ENCODE data around the gene SKIDA1.

The SKIDA1 gene

GRCh38 chr10:21499701-21500577 lies 25.5 kb downstream of the SKIDA1 start:
- peak; percentile 36 for DNase-seq

- DNase-seq: no peak
Measured at GRCh38 chr10:21498986-21499385, 26.5 kb downstream of the SKIDA1 start.

DNA sequence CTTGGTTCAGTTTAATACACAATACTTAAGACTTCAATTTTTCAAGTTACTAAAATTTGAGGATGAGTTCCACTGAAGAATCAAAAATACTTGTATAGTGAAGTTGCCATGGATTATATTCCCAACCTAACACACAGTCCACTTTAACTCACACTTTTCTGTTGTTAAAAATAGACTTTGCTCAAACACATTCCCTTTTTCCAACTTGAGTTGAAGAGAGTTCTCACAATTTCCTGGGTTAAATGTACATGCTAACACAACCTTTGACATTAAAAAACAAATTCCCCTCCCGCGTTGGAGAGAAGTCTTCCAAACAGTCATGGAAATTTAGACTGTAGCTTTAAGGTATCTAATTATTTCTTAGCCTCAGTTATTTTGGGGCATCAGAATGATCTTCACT lies 27.1 kb downstream of the SKIDA1 start:
- DNase-seq: no peak

DNA sequence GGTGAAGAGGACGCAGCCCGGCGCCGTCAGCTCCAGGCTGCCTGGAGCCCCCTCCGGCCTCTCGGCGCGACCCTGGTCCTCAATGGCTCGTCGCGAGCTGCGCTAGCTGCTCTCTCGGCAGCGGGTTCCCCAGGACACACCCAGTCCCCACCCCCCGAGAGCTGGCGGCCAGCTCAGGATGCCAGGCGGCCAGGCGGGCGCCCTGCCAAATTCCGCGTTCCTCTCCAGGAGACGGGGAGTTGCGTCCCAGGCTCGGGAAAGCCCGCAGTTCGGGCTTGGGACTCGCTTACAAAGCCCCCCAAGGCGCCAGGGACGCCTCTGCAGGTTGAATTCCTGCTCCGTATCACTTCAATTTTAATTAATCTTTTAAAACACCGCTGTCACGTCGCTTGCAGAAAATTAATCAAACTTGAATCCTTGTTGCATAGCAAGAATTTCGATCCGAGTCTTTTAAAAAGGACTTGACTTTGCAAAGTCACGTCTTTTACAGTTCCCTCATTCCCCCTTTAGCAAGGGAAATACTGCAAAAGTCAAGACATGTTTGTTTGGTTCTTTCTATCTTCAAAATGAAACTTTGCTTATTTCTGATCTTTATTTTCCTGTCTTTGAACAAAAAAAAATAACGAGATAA lies 28.2 kb downstream of the SKIDA1 start:
- DNase-seq: peak; percentile 89

DNA sequence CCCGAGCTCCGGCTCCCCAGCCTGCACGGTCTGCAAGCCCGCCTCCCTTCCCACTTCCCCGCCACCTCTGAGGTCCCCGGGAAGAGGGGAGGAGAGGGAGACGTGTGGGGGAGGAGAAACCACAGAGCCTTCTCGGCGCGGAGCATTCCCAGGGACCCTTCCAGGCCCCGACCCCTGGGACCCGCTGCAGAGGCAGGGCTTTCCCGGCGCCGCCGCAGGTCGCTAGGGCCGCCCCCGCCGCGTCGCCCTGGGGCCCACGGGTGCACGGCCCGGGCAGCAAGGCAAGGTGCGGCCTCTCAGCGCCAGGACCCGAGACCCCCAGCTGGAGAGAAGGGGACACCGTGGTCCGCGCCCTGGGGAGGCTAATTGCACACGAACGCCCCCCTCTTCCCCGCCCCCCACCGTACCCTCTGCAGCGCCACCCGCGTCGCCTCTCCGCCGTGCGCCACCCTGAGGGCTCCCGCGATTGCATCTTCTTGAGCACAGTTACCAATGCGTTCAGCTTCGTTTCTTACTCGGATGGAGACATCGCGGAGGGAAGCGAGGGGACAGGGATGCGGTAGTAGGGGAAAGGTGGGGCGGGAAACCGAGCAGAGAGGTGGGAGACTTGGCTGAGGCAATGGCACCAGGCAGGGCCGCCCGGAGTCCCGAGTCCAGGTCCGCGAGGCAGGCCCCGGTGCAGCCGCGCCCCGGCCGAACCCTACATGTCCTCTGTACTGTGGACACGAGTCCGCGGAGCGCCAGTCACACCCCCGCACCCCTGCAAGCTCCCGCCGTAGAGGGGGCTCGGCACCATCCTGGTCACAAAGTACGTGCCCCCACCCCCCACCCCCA lies 28.9 kb downstream of the SKIDA1 start:
- peak; percentile 78 for DNase-seq

- peak; percentile 91 for DNase-seq
Measured at GRCh38 chr10:21495752-21496342, 29.6 kb downstream of the SKIDA1 start.

DNA sequence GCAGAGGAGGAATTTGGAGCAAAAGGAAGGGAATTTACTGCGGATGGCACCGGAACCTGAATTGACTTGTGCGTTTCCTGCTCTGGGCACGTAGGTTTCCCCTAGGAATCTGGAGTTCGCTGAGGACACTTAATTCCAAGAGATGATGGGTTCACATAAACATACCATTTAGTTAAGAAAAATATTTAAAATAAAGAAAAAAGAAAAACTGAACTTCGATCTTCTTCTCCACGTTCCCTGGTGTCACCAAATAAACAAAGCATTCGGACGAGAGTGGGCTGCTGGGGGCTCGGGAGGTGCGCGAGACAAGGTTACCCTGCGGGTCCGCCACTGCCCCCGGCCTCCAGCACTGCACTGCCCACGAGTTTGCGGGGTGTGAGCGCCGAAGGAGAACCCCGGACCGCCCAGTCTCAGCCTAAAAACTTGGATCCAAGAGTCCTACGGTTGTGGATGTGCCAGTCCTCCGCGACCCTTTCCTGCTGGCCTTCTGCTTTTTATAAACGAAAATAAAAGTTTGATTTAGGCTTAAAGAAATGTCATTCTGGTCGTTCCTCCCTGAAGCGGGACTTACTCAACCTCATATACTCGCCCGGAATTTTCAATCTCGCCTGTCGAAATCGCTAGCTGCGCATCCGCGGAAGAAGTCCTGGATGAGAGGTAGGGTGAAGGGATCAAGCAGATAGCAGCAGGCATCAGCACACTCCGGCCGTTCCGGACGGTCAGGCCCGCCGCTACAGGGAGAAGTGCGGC lies 30.3 kb downstream of the SKIDA1 start:
- DNase-seq: no peak

DNA sequence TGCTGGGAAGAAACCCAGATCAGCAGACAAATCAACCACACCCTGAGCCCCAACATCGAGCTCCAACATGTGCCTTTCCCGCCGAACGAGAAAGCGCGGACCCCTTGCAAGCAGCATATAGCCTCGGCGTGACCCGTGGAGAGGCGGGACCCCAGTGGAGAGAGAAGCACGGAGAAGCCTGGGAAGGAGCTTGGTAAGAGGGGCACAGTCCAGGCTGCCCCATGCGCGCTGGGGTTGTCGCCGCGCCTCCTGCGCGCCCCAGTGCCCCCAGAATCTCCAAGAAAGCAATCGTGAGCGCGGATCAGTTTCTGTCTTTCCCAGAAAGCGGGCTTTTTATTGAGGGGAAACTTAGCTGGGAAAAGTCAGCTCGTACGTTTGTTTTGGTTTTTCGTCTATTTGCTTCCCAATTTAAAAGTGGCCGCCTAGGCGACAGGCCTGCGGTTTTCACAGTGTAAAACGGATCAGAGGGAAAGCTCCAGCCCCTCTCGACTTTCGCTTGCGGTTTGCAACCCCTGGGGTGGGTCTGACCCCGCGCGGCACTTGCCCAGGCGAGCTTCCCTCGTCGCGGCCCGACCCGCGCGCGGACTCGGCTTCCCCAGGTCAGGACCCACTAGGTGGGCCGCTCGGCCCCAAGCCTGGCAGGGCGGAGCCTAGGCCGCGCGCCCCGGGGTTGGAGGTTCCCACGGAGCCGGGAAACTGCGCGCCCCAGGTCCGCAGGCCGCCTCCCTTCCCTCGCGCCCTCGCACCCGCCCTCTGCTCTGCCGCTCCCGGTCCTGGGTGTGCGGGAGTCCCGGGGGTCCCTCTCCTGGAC lies 31.1 kb downstream of the SKIDA1 start:
- no peak for DNase-seq

DNA sequence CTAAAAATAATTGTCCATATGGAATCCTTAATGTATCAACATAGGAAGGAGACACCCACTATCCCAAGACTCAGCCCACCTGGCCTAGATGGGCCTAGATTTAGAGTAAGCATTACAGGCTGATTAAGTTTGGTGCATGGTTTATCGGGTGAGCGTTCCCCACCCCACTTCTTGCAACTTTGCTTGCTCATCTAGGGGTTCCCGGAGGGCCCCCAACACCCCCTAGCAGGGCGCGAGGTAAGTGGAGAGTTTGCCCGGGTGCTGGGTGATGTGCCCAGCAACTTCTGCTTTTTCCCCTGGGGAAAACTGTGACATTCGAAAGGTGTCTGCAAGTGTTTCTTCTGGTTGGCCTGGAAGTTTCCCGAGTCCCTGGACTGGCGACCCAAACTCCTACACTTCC lies 31.7 kb downstream of the SKIDA1 start:
- DNase-seq: no peak

DNA sequence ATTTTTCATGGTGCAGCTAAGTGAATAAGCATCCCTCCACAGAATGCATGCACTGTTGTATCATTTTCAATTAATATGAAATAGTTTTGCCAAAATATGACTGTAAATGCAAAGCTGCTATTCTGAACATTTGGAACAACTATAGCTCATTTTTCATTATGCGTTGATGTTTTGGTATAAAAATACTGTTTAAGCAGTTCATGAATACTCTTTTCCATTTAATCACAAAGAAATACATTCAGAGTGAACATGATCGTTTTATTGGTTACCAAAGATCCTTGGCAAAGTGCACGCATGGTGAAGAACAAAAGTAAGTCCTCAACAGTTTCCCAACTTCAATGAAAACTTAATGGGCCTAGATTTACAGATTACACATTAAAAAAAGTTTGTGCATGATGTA lies 33.1 kb downstream of the SKIDA1 start:
- DNase-seq: no peak

- no peak for DNase-seq
Measured at GRCh38 chr10:21490711-21491105, 34.8 kb downstream of the SKIDA1 start.

DNA sequence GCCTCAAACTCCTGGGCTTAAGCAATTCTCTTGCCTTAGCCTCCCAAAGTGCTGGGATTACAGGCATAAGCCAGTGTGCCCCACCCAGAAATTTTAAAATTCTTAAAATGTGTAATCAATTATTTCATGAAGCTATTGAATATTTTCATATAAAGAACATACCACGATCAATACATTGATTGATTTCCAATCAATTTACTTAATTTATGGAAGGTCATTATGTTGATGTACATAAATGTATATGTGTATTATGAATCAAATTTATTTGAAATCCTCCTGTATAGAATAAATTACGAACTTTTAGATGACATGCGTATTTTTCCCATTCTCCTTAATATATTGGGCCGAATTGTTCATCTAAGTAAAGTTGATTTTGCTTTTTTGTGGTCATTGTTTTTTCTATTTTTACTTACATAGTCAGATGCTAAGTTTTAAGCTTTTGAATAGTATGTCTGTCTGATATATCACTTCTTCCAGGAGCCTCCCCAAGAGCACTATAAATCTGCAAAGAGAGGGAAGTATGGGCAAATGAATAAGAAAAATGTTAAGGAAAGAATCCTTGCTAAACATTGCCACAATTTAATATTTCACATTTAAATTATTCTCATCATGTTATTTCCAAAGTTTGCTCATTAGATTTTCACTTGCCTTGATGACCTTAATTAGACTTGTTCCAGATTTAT lies 35.3 kb downstream of the SKIDA1 start:
- DNase-seq: no peak

DNA sequence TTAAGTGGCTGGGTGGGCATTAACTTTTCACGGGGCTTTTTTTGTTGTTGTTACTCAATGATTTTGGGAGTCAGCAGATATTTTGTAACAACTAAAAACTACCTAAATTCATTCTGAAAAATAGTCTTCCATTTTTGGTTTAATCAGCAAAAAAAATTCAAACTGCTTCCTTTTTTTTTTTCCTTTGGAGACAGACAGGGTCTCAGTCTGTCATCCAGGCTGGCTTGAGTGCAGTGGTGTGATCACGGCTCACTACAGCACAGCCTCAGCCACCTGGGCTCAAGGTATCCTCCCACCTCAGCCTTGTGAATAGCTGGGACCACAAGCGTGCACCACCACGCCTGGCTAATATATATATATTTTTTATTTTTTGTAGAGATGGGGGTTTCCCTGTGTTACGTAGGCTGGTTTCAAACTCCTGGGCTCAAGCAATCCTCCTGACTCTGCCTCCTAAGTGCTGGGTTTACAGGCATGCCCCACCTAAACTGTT lies 36.5 kb downstream of the SKIDA1 start:
- no peak for DNase-seq

GRCh38 chr10:21488246-21488956 lies 37.1 kb downstream of the SKIDA1 start:
- DNase-seq: no peak

DNA sequence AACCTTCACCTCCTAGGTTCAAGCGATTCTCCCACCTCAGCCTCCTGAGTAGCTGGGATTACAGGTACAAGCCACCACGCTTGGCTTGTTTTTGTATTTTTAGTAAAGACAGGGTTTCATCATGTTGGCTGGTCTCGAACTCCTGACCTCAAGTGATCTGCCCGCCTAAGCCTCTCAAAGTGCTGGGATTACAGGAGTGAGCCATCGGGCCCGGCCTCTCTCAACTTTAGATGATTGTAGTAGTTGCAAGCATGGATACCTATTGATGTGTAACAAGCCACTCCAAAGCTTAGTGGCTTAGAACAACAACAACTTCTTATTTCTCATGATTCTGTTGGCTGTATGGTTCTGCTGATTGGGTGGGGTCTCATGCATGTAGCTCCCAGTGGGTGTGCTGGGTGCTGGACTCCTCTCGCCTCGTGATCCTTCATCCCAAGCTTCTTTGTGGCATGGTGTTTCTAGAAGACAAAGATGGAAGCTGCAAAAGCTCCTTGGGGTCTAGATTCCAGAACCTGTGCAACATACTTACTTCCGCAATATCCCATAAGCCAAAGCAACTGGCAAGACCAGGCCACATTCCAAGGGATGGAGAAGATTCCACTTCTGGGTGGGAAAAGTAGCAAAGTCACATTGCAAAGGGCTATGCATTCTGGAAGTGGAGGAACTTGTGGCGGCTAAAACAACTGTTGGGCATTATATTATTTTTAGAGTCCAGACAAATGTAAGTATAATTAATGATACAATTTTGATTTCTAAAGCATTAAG lies 37.9 kb downstream of the SKIDA1 start:
- no peak for DNase-seq

GRCh38 chr10:21482821-21483220 lies 42.7 kb downstream of the SKIDA1 start:
- DNase-seq: no peak

DNA sequence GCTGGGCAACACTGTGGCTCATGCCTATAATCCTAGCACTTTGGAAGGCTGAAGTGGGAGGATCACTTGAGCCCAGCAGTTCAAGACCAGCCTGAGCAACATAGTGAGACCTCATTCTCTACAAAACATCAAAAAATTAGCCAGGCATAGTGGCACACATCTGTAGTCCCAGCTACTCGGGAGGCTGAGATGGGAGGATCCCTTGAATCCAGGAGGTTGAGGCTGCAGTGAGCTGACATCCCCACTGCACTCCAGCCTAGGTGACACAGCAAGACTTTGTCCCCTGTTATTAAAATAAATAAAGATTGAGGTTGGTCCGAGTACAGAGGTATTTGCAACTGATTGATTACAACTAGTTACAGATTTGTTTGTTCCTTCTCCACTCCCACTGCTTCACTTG lies 44.1 kb downstream of the SKIDA1 start:
- no peak for DNase-seq

- DNase-seq: no peak
Measured at GRCh38 chr10:21479570-21480315, 45.7 kb downstream of the SKIDA1 start.

DNA sequence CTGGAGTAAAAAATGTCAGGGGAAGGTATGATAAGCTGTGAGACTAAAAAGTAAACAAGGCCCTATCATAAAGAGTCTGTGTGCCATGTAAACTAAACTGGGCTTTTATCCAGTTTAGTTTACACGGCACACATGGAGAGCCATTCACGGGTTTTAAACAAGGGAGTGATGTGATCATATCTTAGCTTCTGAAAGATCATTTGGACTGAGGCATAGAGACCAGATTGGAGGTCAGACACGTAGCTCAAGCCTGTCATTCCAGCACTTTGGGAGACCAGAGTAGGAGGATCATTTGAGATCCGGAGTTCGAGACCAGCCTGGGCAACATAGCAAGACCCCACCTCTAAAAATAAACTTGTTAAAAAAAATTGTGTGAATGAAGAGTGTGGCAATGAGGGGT lies 50.1 kb downstream of the SKIDA1 start:
- DNase-seq: no peak
